Omental fat pad (tissue), 4 donors: ENCODE results near the gene GBP1. TPM values are rescaled to one million over a fixed set of nuclear protein-coding genes. Genes with fewer than 3 reads are reported as not detected.

Experiments
- ATAC-seq: fragments of 150-250 bp; one replicate; pipeline ENCODE4 v1.9.1; 2016; ENCODE audit warnings: mild to moderate bottlenecking, moderate library complexity; ENCODE audit not compliant: low FRiP score
- DNase-seq: peaks from one replicate; pipeline ENCODE4 v3.0.0-alpha.2; 2019; ENCODE audit warnings: low spot score
- total RNA-seq, 4 donors: library from RNA; depleted of rRNA; stranded (reverse); fragments of >200 nt; gene quantifications; one replicate each; pipeline ENCODE4 v1.1.0, GENCODE V29; 2016
- TF ChIP-seq, protein P1 (sequence below), 3 donors: fragments of 450-650 bp; IDR thresholded peaks; one replicate each; pipeline ENCODE4 v1.5.1; 2016 to 2017; ENCODE audit warnings: antibody characterized with exemption in 3 of 3, mild to moderate bottlenecking in 3 of 3, moderate library complexity in 2 of 3

Gene GBP1, protein sequence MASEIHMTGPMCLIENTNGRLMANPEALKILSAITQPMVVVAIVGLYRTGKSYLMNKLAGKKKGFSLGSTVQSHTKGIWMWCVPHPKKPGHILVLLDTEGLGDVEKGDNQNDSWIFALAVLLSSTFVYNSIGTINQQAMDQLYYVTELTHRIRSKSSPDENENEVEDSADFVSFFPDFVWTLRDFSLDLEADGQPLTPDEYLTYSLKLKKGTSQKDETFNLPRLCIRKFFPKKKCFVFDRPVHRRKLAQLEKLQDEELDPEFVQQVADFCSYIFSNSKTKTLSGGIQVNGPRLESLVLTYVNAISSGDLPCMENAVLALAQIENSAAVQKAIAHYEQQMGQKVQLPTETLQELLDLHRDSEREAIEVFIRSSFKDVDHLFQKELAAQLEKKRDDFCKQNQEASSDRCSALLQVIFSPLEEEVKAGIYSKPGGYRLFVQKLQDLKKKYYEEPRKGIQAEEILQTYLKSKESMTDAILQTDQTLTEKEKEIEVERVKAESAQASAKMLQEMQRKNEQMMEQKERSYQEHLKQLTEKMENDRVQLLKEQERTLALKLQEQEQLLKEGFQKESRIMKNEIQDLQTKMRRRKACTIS
- 100 to 1,000 TPM in 1 of 4 donors, 10 to 100 TPM in 3; 19.2 to 250 (median 39.1) TPM for total RNA-seq

DNA sequence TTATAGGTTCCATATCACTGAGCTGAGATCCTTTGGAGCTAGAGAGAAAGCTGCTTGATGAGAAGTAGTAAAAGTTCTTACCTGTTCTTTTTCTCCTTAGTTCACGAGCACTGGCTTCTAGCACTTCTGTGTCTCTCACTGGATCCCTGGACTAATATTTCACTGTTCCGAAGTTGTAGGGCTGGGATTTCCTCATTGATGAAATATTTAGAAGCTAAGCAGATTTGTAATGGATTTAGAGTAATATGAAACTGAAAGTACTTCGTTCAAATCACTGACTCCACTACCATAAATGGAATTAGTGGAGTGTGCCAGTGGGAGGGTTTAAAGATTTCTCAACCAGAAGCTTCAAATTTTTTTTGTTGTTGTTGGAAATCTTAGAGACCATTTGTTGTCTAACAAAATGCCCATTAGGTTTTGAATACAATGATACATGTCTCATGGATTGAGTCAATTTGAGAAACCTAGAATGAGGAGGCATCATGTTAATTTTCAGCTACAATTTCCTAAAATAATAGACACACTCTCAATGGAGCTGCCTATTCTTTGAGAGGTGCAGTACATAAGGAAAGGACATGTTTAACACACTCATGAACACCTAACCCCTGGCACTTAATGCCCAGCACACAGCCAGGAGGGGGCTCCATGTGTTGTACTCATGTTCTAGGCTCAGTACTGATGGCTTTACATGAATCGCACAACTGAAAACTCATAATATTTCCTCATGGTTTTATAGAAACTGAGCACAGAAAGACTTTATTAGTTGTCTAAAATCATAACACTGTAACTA is at the start of gene GBP1:
GBP1 (minus strand) TSS at position 130 of the 790 bp plus-strand sequence. CDS start 1,974 bp downstream, outside the sequence.
- DNase-seq (no peak), ATAC-seq (peak; percentile 93)
- TF ChIP-seq, protein P1, sequence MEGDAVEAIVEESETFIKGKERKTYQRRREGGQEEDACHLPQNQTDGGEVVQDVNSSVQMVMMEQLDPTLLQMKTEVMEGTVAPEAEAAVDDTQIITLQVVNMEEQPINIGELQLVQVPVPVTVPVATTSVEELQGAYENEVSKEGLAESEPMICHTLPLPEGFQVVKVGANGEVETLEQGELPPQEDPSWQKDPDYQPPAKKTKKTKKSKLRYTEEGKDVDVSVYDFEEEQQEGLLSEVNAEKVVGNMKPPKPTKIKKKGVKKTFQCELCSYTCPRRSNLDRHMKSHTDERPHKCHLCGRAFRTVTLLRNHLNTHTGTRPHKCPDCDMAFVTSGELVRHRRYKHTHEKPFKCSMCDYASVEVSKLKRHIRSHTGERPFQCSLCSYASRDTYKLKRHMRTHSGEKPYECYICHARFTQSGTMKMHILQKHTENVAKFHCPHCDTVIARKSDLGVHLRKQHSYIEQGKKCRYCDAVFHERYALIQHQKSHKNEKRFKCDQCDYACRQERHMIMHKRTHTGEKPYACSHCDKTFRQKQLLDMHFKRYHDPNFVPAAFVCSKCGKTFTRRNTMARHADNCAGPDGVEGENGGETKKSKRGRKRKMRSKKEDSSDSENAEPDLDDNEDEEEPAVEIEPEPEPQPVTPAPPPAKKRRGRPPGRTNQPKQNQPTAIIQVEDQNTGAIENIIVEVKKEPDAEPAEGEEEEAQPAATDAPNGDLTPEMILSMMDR (IDR thresholded peaks at IDR 0.05): no peak

DNA sequence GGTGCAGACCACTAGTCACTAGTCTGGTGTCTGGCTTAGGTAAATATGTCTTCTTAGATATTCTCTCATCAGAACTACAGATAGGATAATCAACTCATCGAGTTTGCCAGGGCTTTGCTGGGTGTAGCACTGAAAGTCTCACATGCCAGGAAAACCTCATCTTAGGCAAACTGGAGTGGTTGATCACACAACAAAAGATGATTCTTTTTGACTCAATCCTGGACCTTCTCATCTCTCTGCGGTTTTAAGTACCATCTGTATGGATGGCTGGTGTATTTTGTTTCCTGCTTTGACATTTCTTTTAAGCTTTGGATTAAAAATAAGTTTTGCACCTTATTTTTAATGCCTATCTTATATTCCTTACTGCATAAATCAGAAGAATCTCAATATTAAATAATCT is 49.7 kb upstream of the GBP1 start:
- TF ChIP-seq, protein P1 (IDR thresholded peaks at IDR 0.05): no peak
- DNase-seq: no peak
- no peak for ATAC-seq

DNA sequence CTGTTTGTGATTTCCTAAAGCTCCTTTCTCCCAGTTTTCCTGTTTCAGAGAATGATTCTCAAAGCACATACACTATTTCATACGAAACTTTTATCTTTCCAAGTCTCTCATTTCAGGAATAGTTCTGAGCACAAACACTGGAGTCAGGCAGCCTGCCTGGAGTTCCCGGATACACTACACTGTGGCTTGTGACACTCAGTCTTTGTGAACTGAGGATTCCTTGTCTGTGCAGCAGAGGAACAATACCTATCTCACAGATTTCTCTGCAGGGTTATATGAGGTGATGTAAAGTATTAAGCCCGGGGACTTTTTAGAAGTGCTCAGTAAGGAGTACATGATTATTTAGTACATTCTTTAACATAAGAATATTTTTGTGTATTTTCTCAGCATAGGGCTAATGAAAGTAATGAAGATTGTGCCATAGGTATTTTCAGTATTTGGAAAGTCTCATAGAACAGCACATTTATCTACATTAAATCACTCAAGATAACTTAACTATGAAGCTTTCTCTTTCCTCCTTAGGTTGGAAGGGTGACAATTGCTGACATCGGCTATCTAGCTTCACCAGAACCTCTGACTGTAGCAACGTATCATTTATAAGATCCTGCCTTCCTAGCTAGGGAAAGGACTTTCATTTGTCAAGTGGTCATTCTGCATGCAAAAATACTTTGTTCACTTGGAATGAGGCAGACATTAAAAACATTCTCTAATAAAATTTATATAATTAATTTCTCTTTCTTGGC is 48.0 kb upstream of the GBP1 start:
- no peak for DNase-seq
- ATAC-seq: peak; percentile 14
- TF ChIP-seq, protein P1 (IDR thresholded peaks at IDR 0.05): no peak

- TF ChIP-seq, protein P1 (IDR thresholded peaks at IDR 0.05): no peak
- DNase-seq: no peak
- no peak for ATAC-seq
These were observed 39.7 kb upstream of the GBP1 start for GRCh38 chr1:89104687-89105086.

DNA sequence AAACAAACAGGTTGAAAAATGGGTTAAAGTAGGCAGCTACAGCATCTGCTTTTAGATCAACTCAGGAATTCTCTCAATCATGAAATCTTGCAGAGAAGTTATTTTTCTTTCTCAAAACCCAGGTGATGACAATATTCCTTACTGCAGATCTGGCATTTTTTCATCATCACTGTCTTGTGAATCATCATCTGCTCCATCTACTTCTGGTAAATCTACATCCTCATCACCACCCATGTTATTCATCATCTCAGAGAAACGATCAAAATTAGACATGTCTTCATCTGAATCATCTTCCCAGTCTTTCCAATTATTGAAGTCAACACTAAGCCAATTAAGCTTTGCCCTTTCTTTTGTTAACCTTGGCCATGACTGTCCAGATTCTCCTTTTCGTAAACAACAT is 39.1 kb upstream of the GBP1 start:
- no peak for DNase-seq
- TF ChIP-seq, protein P1 (IDR thresholded peaks at IDR 0.05): no peak
- no peak for ATAC-seq

- DNase-seq (no peak), ATAC-seq (no peak)
- TF ChIP-seq, protein P1 (IDR thresholded peaks at IDR 0.05): no peak
These were observed 37.0 kb upstream of the GBP1 start for GRCh38 chr1:89102021-89102420.
